ENCODE results near the gene SCNN1B.
"Not testable (repeated sequence)": the region's sequence is repeated elsewhere in the genome, so short reads cannot be mapped to it uniquely, and the experiment has no call there.

DNA sequence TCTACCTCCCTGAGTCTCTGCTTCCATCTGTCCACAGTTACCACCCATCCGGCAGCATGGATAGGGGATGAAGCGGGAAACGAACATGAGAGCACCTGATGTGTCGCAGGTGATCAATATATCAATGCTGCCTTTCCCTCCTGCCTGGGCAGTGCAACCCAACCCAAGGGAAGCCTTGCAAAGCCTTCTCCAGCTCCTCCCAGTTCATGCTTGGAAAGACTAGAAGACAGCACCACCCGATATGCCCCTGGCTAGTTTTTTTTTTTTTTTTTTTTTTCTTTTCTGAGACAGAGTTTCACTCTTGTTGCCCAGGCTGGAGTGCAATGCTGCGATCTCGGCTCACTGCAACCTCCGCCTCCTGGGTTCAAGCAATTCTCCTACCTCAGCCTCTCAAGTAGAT, 87.8 kb downstream of the SCNN1B start:
- TF ChIP-seq CTCF, POLR2A (IDR thresholded peaks at IDR 0.05): not testable (repeated sequence)
